ENCODE measurements around the gene SNCAIP.

Gene SNCAIP

DNA sequence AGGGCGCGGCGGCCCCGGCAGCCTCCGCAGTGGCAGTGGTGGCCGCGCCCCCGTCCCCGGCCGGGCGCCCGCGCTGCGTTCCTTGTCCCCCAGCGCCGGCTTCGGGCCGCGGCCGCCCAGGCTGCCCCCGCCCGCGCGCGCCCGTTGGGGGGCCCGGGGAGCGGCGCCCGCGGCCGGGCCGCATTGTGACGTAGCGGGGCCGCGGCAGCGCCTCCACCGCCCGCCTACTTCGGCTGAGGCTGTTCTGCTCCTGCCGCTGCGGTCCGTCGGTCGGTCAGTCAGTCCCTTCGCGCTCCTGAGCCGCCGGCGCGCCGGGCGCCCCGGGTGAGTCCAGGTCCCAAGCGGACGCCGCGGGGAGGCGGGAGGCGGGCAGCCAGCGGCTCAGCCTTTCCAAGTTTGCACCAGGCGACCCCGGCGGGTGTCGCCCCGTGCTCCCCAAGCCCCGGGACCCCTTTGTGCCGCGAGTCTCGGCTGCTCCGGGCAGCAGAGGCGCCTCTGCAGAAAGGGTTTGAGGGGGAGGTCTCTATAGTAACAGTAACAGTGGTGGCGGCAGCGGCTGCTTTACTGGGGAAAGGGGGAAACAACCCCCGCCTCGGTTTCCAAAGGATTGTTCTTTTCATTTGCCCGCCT, at the start of gene SNCAIP:
SNCAIP (plus strand) TSS at position 277 of the 630 bp plus-strand sequence. CDS start 78,898 bp downstream, outside the sequence.
- no peak for DNase-seq

DNA sequence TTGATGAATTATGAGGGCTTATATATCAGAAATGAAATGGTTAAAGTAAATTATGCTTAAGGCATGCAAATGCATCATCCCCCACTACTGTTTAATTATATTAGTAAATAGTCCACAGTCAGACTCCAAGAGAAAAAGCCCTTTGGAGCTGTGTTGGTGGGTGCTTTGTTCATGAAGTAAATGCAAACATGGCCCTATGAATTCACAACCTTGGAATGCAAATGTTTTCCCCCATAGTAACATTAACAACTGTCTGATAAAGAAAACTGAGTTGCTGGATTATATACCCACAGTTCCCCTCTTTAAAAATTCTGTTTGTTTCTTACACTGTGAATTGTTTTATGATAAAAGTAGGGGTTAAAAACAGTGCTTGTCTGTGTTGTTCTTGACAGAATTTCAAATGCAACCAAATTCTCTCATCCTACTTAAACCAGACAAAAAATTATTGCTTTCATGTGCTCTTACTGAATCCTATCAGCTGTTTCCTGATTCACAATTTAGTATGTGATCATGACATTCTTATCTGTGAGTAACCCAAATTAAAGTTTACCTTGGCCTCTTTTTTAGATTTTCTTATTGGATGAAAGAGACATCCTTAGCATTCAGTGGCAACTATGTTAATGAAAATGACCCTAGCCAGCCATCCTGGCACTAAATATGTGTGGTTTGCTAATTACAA, 48.5 kb upstream of the SNCAIP start:
- no peak for DNase-seq

DNA sequence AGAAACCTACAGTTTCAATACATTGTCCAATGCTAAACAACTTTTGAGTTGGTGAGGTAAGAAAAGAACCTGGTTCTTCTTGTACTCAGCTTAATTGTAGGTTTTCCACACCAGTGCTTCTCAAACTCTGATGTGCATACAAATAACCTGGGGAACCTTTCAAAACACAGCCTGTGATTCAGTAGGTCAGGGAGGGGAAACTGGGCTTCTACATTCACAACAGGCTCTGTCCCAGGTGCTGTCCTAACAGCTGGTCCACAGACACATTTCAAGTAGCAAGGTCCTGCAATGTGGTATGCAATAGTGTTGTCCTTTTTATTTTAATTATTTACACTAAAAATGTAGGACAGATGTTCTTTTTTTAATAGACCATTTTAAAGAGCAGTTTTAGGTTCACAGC, 47.4 kb upstream of the SNCAIP start:
- DNase-seq = no peak

DNA sequence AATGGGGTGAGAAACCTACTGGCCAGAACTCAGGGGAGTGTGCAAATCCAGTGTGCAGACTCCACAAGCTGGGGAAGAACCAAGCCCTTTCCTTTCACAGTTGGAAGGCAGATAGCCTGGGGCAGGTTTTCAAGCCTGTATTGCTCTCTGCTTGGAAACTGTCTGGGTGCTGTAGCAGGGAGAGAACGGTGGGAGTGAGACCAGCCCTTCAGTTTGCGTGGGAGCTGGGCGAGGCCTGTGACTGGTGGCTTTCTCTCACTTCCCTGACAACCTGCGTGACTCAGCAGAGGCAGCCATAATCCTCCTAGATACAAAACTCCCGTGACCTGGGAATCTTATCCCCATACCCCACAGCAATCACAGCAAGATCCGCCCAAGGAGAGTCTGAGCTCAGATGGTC, 44.9 kb upstream of the SNCAIP start:
- no peak for DNase-seq

DNA sequence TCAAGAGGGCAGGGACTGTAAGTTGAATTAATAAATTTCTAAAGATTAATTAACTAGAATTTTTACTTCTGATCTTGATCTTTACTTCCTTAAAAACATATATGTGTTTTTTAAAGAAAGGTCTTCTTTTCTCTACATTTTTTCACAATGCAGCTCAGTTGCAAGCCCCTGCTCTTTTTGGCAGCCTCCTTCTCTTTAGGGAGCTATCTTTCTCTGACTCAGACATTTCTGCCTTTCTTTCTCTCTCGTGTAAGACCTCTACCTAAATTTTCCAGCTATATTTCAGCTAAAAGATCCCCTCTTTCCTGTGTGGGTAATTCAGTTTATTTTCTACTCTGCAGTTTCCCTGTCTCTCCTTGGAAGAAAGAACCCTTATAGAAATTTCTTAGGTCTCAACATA, 38.3 kb upstream of the SNCAIP start:
- DNase-seq = no peak

DNA sequence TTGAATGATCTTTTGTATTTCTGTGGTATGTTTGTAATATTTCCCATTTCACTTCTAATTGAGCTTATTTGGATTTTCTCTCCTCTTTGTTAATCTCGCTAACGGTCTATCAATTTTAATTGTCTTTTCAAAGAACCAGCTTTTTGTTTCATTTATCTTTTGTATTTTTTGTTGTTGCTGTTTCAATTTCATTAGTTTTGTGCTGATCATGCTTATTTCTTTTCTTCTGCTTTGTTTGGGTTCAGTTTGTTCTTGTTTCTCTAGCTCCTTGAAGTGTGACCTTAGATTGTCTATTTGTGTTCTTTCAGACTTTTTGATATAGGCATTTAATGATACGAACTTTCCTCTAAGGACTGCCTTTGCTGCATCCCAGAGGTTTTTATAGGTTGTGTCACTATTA, 28.4 kb upstream of the SNCAIP start:
- no peak for DNase-seq

DNA sequence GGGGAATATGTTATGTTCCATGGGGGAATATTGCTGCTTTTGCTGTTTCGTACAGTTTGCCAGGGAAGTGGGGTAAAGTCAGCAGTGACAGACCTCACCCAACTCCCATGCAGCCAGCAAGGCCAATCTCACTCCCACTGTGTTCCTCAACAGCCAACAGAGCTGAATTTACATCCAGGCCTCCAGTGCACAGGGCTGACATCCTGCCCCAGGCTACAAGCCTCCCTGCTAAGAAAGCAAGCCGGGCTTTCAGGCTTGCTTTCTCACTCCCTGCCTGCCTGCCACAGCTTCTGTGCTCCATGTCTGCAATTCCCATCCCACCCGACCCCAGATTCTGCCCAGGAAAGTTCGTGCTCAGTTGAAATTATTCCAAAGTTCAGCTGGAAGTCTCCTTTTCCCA, 25.5 kb upstream of the SNCAIP start:
- no peak for DNase-seq

DNA sequence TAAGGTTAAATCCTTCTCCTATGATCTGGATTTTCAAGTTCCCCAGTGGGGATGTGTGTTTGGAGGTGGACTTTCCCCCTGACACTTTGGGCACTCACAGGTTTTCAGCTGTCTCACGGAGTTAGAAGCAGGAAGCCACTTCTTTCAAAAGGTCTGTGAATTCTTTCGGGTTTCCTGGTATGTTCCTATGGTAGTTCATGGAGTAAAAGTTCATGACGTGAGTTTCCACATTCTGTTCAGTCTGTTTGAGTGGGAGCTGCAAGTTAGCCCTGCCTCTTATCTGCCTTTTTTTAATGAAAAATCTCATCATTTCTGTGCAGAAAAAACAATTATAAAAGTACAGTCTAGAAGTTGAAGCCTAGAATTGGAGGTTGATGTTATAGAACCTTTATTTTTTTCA, 24.9 kb upstream of the SNCAIP start:
- no peak for DNase-seq

DNA sequence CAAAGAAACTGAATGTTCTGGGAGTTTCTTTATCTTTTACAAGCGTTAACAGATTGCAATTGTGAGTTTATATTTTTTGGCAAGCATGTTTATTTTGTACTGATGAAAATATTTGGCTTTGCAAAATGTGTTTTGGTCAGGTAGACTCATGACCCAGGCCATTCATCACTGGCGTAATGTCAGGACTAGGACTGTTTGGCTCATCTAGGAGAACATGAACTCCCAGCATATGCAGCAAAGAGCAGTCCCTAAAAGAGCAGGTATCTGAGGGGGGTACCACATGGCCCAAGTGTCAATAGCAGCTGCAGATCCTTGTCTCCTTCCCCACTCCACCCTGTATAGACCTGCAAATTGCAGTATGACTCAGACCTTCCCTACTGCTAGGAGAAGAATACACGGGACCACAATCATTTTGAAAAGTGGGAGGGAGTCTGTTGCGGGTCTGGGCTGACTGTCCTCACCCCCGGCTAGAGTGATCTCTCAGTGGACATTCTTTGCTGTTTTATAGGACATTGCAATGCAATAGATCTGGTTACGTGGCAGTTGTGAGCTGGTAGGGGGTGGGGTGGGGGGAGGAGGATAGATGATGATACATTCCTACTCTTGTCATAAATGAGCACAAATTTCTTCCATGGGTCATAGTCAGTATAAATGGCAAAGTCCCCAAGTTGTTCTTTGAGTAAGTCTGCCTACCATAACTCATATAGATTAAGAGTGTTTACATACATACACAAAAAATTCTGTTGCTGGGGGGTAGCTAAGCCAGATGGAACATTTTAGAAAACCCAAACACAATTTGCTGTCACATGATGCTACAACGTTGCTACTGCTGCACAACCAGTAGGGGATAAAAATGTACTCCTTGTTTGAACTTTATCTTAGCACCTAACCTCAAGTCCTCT, 20.8 kb upstream of the SNCAIP start:
- no peak for DNase-seq

DNA sequence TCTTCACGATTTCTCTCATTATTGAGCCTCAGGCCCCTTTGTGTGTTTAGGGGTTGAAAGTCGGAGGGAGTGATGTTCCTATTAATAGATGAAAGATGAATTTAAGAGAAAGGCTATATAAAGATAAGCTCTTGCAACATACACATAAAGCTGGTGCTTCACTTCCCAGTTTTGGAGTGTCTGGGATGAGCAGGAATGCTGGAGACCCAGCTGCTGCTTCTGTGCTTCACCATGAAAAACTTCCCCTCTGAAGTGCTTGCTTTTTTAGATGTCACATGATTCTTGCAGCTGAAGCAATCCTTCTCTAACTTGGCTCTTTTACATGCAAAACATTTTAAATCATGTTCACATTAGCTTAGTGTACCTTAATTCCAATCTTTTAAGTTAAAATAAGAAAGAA, 19.7 kb upstream of the SNCAIP start:
- DNase-seq = no peak

DNA sequence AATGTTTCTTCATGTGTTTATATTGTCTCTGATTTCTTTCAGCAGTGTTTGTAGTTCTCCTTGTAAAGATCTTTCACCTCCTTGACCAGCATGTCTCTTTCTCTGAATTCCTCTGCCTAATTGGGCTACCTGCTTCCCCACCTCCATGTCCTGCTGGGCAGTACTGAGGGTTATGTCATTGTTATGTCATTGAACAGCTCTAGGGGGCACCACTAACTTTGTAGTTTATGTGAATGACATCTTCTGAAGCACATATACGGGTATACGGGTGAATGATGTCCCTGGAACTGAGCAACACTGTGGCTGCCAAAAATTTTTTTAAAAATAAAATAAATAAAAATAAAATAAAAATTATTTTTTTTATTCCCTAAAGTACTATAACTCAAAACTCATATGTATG, 16.9 kb upstream of the SNCAIP start:
- DNase-seq = no peak

DNA sequence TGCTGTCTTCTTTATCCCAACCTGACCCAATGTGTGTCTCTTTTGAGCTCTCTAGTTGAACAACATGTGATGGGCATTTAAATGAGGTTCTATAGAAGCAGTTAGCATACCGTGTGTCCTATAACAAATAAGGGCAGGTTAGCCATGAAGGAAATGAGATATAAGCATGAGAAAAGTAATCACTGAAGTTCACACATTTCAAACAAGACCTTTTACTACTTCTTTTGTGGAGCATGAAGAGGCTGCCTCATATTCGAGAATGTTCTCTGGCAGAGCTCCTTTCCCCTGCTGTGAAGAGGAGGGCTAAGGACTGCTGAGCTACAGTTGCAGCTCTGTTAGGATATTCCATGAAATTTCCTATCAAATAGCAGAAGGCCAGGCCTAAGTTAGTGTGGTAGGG, 15.2 kb upstream of the SNCAIP start:
- DNase-seq = no peak

DNA sequence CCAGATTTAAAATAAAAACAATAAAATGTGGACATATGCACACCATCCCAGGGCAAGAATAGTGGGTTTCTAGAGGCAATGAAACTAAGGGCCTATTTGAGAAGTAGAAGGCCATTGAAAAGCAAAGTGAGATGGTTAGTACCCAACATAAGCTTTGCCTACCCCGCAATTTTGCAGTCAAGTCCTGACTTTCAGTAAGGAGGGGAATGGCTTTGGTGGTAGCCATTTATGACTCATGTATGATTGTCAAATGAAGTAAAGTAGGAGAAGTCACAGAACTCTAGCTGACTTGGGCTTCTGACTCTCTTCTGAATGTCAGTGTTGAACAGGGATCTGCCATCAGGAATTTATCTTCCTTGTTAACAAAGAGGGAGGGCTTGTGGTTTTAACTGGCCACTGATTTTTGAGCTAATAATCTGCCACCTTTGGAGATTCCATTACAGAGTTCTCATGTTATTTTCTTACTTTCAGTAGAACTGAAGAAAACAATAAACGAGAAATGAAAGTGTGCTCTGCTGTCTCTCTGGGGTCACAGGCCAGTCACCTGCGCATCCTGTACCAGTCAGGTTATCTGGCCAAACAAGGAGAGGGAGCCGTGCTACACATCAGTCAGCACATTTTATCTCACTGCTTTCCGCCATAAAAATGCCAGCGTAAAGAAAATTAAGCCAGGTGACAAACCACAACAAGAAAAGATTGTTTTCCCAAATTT, 14.3 kb upstream of the SNCAIP start:
- no peak for DNase-seq

DNA sequence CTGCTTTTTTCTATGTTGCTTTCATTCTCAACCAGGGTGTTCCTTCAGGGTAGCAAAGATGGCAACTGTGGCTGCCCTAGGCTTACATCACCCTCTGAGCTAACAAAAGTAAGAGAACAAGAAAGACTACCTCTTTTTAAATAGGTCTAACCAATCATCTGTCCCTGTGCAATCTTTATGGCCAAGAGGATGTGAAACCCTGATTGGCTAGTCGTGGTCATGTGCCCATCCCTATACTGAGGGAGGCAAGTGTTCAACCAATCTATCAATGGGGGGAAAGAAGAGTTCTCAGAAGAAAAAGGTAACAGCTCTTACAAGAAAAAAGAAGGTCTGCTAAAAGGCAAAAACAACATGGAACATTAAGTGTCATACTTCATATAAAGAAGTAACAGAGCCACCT, 11.7 kb upstream of the SNCAIP start:
- no peak for DNase-seq

DNA sequence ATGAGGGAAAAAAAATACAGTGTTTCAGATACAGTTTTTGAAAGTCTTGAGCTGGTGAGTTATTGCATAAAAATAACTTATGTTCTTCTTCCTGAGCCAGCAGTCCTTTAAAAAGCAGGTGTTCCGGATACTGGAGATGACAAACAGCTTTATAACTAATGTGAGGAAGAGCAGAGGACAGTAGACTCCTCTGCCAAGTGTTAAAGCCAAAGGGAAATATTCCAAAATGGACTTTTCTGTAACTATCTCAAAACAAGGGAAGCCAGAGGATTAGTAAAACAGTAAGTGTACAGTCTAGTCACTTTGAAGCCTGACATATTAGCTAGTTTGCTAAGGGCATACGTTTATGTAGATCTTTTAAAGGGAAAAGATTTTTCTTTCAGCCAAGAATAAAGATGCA, 11.0 kb upstream of the SNCAIP start:
- DNase-seq = no peak

DNA sequence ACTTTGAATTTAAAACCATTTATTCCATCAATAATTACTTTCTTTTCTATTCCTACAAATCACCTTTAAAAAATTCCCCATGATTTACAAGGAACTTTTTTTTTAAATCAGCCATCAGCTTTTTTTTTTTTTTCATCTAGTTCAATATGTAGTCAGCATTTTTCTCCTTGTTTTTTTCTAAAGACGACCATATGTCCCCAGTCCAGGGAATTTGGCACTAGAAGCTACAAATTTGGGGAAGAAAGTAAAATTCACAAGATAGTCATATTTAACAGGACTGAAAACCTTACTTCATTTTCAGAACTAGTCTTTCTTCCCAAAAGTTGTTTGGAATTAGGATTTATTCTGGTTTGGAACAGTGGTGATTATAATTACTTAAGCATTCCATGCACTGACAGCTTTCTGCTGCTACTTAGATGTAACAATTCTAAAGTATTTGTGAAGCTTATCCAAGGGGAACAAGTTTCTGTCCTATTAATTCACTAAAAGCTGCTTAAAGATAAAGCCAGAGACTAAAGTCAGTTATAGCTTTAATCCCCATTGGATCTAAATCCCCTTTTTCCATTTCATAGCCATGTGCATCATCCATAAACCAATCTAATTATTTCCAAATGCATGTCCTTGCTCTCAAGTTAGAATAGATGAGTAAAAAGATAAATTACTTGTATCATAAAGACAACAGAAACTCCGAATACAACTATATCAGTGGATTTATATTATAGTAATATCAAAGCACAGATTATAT, 7.4 kb upstream of the SNCAIP start:
- DNase-seq = no peak

DNA sequence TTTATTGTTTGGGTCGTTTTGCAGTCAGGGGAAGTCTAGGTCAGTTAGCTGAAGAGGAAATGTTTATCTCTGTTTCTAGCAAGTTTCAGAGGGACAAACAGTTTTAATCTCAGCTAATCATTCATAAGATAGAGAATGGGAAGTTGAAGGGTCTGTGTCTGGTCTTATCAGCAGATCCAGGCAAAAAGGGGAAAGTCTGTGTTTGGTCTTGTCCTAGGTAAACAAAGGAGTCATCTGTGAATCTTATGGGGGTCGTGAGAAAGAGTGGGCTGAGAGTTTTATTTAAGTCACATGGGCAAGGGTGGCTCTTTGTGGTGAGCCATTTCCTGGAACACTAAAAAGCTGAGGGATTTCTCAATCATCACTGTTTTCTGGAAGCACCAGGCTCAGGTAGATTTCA, 5.6 kb upstream of the SNCAIP start:
- DNase-seq = no peak

DNA sequence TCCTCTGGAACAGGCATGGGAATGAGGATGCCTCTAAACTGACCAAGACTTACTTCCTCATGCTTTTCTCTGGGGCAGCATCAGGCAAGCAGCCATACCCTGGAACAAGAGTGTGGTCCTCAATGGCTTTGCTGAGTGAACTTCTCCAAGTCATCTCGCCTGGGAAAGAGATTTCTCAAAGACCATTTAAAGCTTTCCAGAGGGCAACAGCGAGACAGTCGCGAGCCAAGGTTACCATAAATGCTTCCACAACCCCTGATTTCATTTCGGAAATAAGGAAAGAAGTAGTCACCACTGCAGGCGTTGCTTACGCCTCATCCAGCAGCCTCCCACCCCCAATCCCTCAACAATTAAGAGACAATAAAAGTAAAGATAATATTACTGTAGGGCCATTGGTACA, 1.1 kb upstream of the SNCAIP start:
- no peak for DNase-seq

DNA sequence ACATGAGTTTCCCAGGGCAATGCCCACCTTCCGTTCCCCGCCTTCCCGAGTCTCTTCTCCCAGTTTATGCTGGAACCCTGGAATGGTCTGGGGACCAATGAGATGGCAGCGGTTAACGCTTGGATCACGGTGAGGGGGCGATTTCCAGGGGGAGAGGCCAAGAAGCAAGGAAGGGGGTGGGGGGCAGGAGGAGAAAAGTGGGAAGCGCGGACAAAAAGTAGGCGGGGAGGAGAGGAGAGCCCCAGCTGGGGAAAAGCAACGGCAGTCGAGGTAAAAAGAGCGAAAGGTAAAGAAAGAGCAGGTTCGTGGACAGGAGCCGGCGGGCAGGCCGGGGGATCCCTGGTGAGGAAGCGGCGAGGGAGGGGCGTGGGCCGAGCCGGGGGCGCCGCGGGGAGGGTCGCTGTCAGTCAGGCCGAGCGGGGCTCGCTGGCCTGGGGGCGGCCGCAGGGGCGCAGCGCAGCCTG, 508 bp upstream of the SNCAIP start:
- no peak for DNase-seq

DNA sequence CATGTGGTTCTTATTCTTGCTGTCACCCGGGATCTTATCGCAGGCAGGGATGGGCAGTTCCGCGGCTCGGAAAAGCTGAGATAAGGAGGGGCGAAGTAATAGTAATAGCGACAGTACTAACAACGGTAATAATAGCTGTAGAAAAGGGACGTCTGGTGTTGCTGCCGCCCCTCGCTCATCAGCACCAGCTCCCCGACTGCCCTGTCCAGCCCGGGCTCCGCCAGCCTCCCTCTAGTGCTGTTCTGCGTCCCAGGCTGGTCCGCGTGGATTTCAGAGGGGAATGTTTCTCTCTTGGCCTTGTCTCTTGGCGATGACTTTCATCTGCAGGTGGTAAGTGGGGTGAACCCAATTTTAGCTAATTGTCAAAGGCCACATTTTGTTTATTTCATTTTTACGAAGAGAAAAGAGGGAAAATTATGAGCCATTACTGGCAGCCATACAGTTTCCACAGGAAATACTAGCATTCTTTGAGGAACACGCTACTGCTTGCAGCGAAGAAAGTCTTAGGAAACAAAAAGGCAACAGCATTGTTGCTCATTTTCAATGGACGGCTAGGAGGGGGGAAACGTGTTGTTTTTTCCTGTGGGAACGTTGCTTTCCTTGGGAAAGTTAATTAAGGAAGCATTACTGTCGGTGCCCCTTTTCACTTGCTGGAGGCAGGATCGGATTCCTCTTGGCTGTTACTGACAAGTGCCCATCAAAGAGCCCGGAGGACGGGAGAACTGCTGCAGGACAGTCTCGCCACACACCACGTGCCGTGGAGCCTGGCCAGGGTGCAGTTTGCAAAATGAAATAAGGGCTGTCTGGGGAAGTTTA, 762 bp downstream of the SNCAIP start:
- DNase-seq = no peak

DNA sequence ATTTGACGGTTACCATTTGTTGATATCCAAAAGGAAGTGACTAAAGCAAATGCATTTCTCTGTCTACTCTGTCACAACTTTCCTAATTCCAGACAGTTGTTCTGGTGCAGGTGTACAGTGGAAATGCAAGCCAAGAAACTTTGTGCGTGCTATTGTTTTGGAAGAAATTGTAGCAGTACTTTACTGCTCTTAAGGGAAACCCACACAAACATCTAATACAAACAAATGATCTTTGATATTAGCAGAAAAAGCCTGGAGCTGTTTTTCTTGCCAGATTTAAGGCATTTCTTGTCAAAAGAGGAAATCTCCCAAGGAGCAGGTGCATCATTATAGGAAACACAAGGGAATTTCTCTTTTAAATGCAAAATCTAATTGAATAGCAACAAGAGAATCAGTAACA, 2.0 kb downstream of the SNCAIP start:
- DNase-seq = no peak

DNA sequence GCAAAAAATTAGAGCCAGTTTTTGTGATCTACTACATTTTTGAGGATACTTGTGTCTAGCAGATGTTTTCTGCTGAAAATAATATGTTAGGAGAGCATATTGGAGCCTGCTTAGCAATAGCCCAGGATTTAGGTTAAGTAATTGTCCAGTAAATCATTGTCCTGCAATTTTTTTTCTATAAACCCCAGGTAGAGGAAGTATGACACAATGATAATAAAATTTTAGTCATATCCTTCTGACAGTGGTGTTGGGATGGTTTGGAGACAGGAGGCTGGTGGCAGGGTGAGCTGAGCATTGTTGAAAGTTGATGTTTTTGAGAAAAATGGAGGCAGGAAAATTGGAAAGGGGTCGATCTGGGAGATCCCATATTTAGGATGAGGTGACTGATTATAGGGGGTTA, 3.5 kb downstream of the SNCAIP start:
- no peak for DNase-seq
